Prostate gland (tissue), 2 donors: Measurements from ENCODE around the gene EXOC6.

Experiments
- POLR2A ChIP-seq: fragments of 450-650 bp; IDR thresholded peaks from one replicate; pipeline ENCODE4 v1.6.1; 2016; ENCODE audit warnings: antibody characterized with exemption, mild to moderate bottlenecking
- POLR2AphosphoS5 ChIP-seq: sonication (generic); formaldehyde crosslinking; IDR thresholded peaks from one replicate; pipeline ENCODE4 v1.6.1; 2017; ENCODE audit warnings: antibody characterized with exemption
- TF ChIP-seq, protein P1 (sequence below), 4 experiments: fragments of 200-600 bp in 2 of 4; fragments of 450-650 bp in 2 of 4; sonication (generic) in 2 of 4; IDR thresholded peaks; 1 replicate in 3 of 4; 2 replicates in 1 of 4; pipeline ENCODE4 v1.5.1; 2016 to 2019; ENCODE audit warnings: antibody characterized with exemption in 4 of 4, mild to moderate bottlenecking in 2 of 4, moderate library complexity in 2 of 4

DNA sequence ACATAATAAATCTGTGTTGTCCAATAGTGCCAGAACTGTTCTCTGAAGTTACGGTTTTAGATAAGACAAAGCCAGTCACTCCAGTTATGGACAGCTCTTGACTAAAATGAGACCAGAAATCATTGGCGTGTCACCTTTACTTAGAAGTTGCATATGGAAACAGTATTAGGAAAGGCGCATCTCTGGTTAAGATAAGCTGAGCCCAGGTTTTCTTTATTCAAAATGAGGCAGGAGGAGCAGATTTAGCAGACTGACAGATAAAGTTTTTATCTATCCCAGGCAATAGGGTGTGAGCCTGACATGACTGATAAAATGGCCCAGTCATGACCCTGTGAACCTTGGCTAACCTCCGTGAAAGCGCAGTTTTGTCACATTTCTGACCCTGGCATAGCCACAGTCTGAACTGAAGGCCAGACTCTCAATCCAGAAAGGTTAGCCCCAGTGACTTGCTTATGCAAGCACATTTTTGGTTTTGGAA is 229.6 kb downstream of the EXOC6 start:
- TF ChIP-seq, protein P1, sequence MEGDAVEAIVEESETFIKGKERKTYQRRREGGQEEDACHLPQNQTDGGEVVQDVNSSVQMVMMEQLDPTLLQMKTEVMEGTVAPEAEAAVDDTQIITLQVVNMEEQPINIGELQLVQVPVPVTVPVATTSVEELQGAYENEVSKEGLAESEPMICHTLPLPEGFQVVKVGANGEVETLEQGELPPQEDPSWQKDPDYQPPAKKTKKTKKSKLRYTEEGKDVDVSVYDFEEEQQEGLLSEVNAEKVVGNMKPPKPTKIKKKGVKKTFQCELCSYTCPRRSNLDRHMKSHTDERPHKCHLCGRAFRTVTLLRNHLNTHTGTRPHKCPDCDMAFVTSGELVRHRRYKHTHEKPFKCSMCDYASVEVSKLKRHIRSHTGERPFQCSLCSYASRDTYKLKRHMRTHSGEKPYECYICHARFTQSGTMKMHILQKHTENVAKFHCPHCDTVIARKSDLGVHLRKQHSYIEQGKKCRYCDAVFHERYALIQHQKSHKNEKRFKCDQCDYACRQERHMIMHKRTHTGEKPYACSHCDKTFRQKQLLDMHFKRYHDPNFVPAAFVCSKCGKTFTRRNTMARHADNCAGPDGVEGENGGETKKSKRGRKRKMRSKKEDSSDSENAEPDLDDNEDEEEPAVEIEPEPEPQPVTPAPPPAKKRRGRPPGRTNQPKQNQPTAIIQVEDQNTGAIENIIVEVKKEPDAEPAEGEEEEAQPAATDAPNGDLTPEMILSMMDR (IDR thresholded peaks at IDR 0.05): no peak
- no peak for TF ChIP-seq POLR2A
- TF ChIP-seq POLR2AphosphoS5: no peak
